GM12878 (cell line): Measurements from ENCODE around the gene DAB2. TPM values are rescaled to one million over a fixed set of nuclear protein-coding genes. Genes with fewer than 3 reads are reported as not detected.

Experiments
- ATAC-seq: fragments of 200-7000 bp; cut with Tn5 transposase; 3 replicates; pipeline ENCODE4 v1.9.1; 2020; ENCODE audit warnings: mild to moderate bottlenecking, moderate library complexity
- BruUV-seq: library from RNA; stranded (reverse); fragments of 400-500 nt; replicated peaks from 2 replicates; lab custom pipeline; 2021; lab: Mats Ljungman, UMichigan
- CTCF ChIA-PET: fragments of 300-600 bp; sonication (Branson Sonifier 250); formaldehyde crosslinking; extraction: SDS; loops from one replicate; lab custom pipeline; 2021; ENCODE audit warnings: inconsistent platforms; lab: Yijun Ruan, JAX
- POLR2A ChIA-PET: fragments of 350-600 bp; formaldehyde crosslinking; extraction: SDS; loops from one replicate; lab custom pipeline; 2021; ENCODE audit warnings: inconsistent platforms; lab: Charles Lee
- RAD21 ChIA-PET: fragments of 300-600 bp; sonication (Branson Sonifier 250); formaldehyde crosslinking; loops from one replicate; lab custom pipeline; 2023; ENCODE audit warnings: antibody characterized with exemption; ENCODE audit not compliant: unreplicated experiment; lab: Charles Lee
- SMC1A ChIA-PET: fragments of 300-600 bp; sonication (Branson Sonifier 250); formaldehyde crosslinking; loops from one replicate; lab custom pipeline; 2023; ENCODE audit not compliant: unreplicated experiment, uncharacterized antibody; lab: Charles Lee
- DNase-seq: peaks from one replicate; pipeline ENCODE4 v3.0.0-alpha.2; 2011; ENCODE audit warnings: low read depth, low spot score
- FAIRE-seq: peaks from 3 replicates; lab custom pipeline; 2011; peaks lifted over from hg19 to GRCh38; lab: Jason Lieb, UNC
- H2AFZ ChIP-seq: 2 replicates; pipeline ENCODE4 v1.6.0; 2011; ENCODE audit warnings: low read depth, low read length, control low read depth; ENCODE audit not compliant: control insufficient read depth
- H3K27ac ChIP-seq: 2 replicates; pipeline ENCODE4 v1.5.1; 2011; ENCODE audit warnings: control low read depth; ENCODE audit not compliant: control insufficient read depth, insufficient read depth
- H3K27me3 ChIP-seq, 2 experiments: replicated peaks in 1 of 2; 2 replicates each; pipeline versions ENCODE4 v1.6.0 to v1.6.1; 2011; ENCODE audit warnings: low read length in 1 of 2; ENCODE audit not compliant: control insufficient read depth in 2 of 2, insufficient read depth in 2 of 2
- H3K36me3 ChIP-seq, 2 experiments: 2 replicates each; pipeline ENCODE4 v1.5.1; 2011; ENCODE audit warnings: low read length in 1 of 2; ENCODE audit not compliant: control insufficient read depth in 2 of 2, insufficient read depth in 2 of 2
- H3K4me1 ChIP-seq: 2 replicates; pipeline ENCODE4 v1.6.1; 2011; ENCODE audit warnings: mild to moderate bottlenecking, low read length, moderate library complexity, mixed read lengths; ENCODE audit not compliant: control insufficient read depth, insufficient read depth
- H3K4me2 ChIP-seq: 2 replicates; pipeline ENCODE4 v1.6.0; 2011; ENCODE audit warnings: control low read depth; ENCODE audit not compliant: control insufficient read depth, insufficient read depth
- H3K4me3 ChIP-seq: fragments of 200-600 bp; sonication (generic); 2 replicates; pipeline ENCODE4 v1.5.1; 2016
- H3K79me2 ChIP-seq: 2 replicates; pipeline ENCODE4 v1.6.0; 2011; ENCODE audit warnings: low read length; ENCODE audit not compliant: control insufficient read depth, insufficient read depth
- H3K9ac ChIP-seq: 2 replicates; pipeline ENCODE4 v1.8.0; 2011; ENCODE audit warnings: low read length, control low read depth, mixed read lengths; ENCODE audit not compliant: control insufficient read depth, insufficient read depth
- H3K9me3 ChIP-seq: replicated peaks from 3 replicates; pipeline ENCODE4 v1.5.1; 2011; ENCODE audit warnings: mild to moderate bottlenecking, low read length; ENCODE audit not compliant: control insufficient read depth, insufficient read depth
- H4K20me1 ChIP-seq: 2 replicates; pipeline ENCODE4 v1.6.0; 2011; ENCODE audit not compliant: control insufficient read depth, insufficient read depth
- CEBPB ChIP-seq, 2 experiments: fragments of 150-350 bp in 1 of 2; IDR thresholded peaks; 2 replicates each; pipeline ENCODE4 v1.6.1; 2012 to 2014; ENCODE audit warnings: low read depth in 2 of 2, low read length in 2 of 2, borderline replicate concordance in 1 of 2, inconsistent platforms in 1 of 2
- DPF2 ChIP-seq: fragments of 450-650 bp; IDR thresholded peaks from 2 replicates; pipeline ENCODE4 v1.6.1; 2017; ENCODE audit warnings: mild to moderate bottlenecking
- ETV6 ChIP-seq, 2 experiments: fragments of 450-650 bp in 1 of 2; IDR thresholded peaks in 1 of 2; conservative IDR thresholded peaks in 1 of 2; 2 replicates each; pipeline ENCODE4 v1.6.1; 2014; ENCODE audit warnings: antibody characterized with exemption in 1 of 2, borderline replicate concordance in 1 of 2, low read depth in 1 of 2, mild to moderate bottlenecking in 1 of 2, moderate library complexity in 1 of 2
- NR2F1 ChIP-seq: fragments of 450-650 bp; conservative IDR thresholded peaks from 2 replicates; pipeline ENCODE4 v1.6.1; 2017; ENCODE audit warnings: mild to moderate bottlenecking
- PAX8 ChIP-seq: fragments of 450-650 bp; IDR thresholded peaks from 2 replicates; pipeline ENCODE4 v1.6.1; 2017; ENCODE audit warnings: mild to moderate bottlenecking, moderate library complexity
- POLR2AphosphoS2 ChIP-seq: IDR thresholded peaks from 2 replicates; pipeline ENCODE4 v1.6.1; 2011; ENCODE audit warnings: low read depth, mild to moderate bottlenecking, low read length, improper control_type of control experiment, moderate library complexity
- SUPT20H ChIP-seq: IDR thresholded peaks from 2 replicates; pipeline ENCODE4 v1.6.1; 2011; ENCODE audit warnings: low read depth, mild to moderate bottlenecking, low read length, moderate library complexity, borderline replicate concordance; ENCODE audit not compliant: control insufficient read depth
- YBX1 ChIP-seq: fragments of 450-650 bp; IDR thresholded peaks from 2 replicates; pipeline ENCODE4 v1.6.1; 2016; ENCODE audit warnings: antibody characterized with exemption
- WGBS: methylation state at CpG from one replicate; pipeline ENCODE4 v1.1.6; 2016; ENCODE audit warnings: low lambda C conversion rate; ENCODE audit not compliant: insufficient replicate concordance, insufficient coverage; ENCODE audit errors: missing lambda C conversion rate; 5-methylcytosine and 5-hydroxymethylcytosine counted together
- in situ Hi-C: fragments of 300-500 bp; cut with MboI; formaldehyde crosslinking; loops from 9 replicates; pipeline ENCODE4 v1.14.3; 2018; ENCODE audit warnings: mixed read lengths
- intact Hi-C: fragments of 100-400 bp; cut with micrococcal nuclease; formaldehyde crosslinking; loops from one replicate; pipeline ENCODE4 v1.14.2; 2022; ENCODE audit not compliant: unreplicated experiment
- polyA plus RNA-seq, 11 experiments: library from polyadenylated mRNA; depleted of rRNA in 4 of 11; unstranded in 6 of 11; stranded (reverse) in 5 of 11; fragments of >200 nt; fragmentation: Nextera tagmentation in 4 of 11; fragmentation: Illumina TruSeq in 1 of 11; extraction: Ambion mirVana in 4 of 11; extraction: Trizol in 1 of 11; gene quantifications; 1 replicate in 1 of 11; 2 replicates in 10 of 11; pipeline versions ENCODE4 v1.2.1 to v1.2.3, GENCODE V29; 2011 to 2016; ENCODE audit warnings: inconsistent platforms in 2 of 11, missing spikeins in 2 of 11, low read depth in 1 of 11
- total RNA-seq, 4 experiments: library from RNA; depleted of rRNA in 3 of 4; stranded (reverse); fragments of >200 nt in 3 of 4; fragmentation: Illumina TruSeq in 1 of 4; extraction: Trizol in 1 of 4; gene quantifications; 2 replicates each; pipeline versions ENCODE4 v1.2.1 to v1.2.3, GENCODE V29; 2013 to 2021
- TF ChIP-seq, protein P1 (sequence below): fragments of 450-650 bp; IDR thresholded peaks from 2 replicates; pipeline ENCODE4 v1.6.1; 2017; ENCODE audit warnings: mild to moderate bottlenecking, moderate library complexity
- TF ChIP-seq, protein P2 (sequence below): fragments of 450-650 bp; IDR thresholded peaks from 2 replicates; pipeline ENCODE4 v1.6.1; 2016; ENCODE audit warnings: mild to moderate bottlenecking

Gene DAB2
- total and polyA plus RNA-seq, 10 of the 15 experiments (the other 5 are each of a cell fraction or from before 2014, with no cell fraction given): 0.05 to 0.23 (median 0.11) TPM; not detected in 7

DNA sequence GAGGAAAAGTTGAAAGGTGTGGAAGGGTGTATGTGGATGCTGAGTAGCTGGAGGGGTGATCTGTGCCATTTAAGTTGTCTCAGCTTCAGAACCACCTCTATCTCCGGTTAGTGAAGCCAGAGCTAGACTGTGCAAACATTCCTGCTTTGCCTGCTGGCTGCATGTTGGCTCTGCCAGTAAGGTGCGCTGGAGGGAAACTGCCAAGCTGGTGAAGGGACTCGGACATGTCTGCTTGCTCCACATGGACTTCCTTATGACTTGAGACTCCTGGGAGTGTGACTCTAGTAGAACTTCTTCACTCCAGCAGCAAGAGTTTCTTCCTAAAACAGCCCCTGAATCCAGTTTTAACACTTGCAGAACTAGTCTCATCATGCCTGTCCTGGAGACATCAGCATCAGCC, 27.9 kb downstream of the DAB2 start:
- in situ Hi-C loops (no loop called here), intact Hi-C loops (no loop called here)
- no peak for ATAC-seq
- no peak for DNase-seq
- BruUV-seq: no TSS peak
- WGBS: 21% methylated on average over 3 of the region's 3 CpGs
- H3K9me3 ChIP-seq: no peaks in the 10 kb centered on the region
- no peak overlapping the region for H3K4me3 ChIP-seq
- SMC1A ChIA-PET: no interaction called here
- RAD21 ChIA-PET: no interaction called here
- H3K4me1 ChIP-seq: no peaks in the 10 kb centered on the region
- H2AFZ ChIP-seq: no peak overlapping the region
- TF ChIP-seq PAX8 (no peak), POLR2AphosphoS2 (no peak), YBX1 (no peak), CEBPB (IDR thresholded peaks at IDR 0.05; ENCODE audit: borderline replicate concordance in 1 of 2, low read depth in 2 of 2, low read length in 2 of 2) (no peak), ETV6 (conservative IDR thresholded peaks at IDR 0.05 in 1 of 2, IDR thresholded peaks at IDR 0.05 in 1 of 2; ENCODE audit: borderline replicate concordance in 1 of 2, low read depth in 1 of 2) (no peak), NR2F1 (no peak), DPF2 (no peak), SUPT20H (no peak)
- TF ChIP-seq, protein P1, sequence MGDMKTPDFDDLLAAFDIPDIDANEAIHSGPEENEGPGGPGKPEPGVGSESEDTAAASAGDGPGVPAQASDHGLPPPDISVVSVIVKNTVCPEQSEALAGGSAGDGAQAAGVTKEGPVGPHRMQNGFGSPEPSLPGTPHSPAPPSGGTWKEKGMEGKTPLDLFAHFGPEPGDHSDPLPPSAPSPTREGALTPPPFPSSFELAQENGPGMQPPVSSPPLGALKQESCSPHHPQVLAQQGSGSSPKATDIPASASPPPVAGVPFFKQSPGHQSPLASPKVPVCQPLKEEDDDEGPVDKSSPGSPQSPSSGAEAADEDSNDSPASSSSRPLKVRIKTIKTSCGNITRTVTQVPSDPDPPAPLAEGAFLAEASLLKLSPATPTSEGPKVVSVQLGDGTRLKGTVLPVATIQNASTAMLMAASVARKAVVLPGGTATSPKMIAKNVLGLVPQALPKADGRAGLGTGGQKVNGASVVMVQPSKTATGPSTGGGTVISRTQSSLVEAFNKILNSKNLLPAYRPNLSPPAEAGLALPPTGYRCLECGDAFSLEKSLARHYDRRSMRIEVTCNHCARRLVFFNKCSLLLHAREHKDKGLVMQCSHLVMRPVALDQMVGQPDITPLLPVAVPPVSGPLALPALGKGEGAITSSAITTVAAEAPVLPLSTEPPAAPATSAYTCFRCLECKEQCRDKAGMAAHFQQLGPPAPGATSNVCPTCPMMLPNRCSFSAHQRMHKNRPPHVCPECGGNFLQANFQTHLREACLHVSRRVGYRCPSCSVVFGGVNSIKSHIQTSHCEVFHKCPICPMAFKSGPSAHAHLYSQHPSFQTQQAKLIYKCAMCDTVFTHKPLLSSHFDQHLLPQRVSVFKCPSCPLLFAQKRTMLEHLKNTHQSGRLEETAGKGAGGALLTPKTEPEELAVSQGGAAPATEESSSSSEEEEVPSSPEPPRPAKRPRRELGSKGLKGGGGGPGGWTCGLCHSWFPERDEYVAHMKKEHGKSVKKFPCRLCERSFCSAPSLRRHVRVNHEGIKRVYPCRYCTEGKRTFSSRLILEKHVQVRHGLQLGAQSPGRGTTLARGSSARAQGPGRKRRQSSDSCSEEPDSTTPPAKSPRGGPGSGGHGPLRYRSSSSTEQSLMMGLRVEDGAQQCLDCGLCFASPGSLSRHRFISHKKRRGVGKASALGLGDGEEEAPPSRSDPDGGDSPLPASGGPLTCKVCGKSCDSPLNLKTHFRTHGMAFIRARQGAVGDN: no peak
- TF ChIP-seq, protein P2, sequence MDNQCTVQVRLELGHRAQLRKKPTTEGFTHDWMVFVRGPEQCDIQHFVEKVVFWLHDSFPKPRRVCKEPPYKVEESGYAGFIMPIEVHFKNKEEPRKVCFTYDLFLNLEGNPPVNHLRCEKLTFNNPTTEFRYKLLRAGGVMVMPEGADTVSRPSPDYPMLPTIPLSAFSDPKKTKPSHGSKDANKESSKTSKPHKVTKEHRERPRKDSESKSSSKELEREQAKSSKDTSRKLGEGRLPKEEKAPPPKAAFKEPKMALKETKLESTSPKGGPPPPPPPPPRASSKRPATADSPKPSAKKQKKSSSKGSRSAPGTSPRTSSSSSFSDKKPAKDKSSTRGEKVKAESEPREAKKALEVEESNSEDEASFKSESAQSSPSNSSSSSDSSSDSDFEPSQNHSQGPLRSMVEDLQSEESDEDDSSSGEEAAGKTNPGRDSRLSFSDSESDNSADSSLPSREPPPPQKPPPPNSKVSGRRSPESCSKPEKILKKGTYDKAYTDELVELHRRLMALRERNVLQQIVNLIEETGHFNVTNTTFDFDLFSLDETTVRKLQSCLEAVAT: no peak
- POLR2A ChIA-PET: no interaction called here
- no peak overlapping the region for H3K27ac ChIP-seq
- no peak overlapping the region for H3K4me2 ChIP-seq
- FAIRE-seq: no peak
- CTCF ChIA-PET: interaction anchor here (1.9 kb wide), 1 partner anchor 21 kb away, joined by 7 read pairs; no protein-coding TSS in a partner anchor
- no peaks in the 10 kb centered on the region for H3K36me3 ChIP-seq
- H4K20me1 ChIP-seq: no peaks in the 10 kb centered on the region
- no peak overlapping the region for H3K9ac ChIP-seq
- no peaks in the 10 kb centered on the region for H3K27me3 ChIP-seq
- H3K79me2 ChIP-seq: no peaks in the 10 kb centered on the region
